ENCODE results near the gene CD207.
"Not testable (repeated sequence)": the region's sequence is repeated elsewhere in the genome, so short reads cannot be mapped to it uniquely, and the experiment has no call there.

CD207 gene

GRCh38 chr2:70828914-70829824 lies 6.4 kb downstream of the CD207 start:
- DNase-seq = no peak

DNA sequence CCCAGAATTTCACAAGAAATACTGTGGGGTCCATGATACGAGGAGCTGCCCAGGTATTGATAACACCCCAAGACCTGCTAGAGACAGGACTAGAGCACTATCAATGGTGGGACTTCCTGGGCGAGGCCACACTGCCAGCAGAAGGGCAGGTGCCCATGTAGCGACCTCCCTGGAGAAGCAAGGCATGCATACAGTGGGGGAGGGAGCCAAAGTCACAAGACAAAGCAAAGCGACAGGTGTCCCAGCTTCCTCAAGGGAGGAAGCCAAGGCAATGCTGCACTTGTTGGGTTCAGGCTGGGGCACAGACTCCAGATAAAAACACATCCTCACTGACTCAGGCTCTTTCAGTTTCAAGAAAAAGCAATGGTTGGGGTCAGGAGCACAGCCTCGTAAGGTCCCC lies 7.5 kb downstream of the CD207 start:
- DNase-seq = no peak

GRCh38 chr2:70827388-70827787 lies 8.2 kb downstream of the CD207 start:
- no peak for DNase-seq

- DNase-seq = no peak
These were observed 8.8 kb downstream of the CD207 start for GRCh38 chr2:70826696-70827350.

- DNase-seq = no peak
These were observed 12.4 kb downstream of the CD207 start for GRCh38 chr2:70823249-70823648.

GRCh38 chr2:70822843-70823242 lies 12.8 kb downstream of the CD207 start:
- DNase-seq = no peak

DNA sequence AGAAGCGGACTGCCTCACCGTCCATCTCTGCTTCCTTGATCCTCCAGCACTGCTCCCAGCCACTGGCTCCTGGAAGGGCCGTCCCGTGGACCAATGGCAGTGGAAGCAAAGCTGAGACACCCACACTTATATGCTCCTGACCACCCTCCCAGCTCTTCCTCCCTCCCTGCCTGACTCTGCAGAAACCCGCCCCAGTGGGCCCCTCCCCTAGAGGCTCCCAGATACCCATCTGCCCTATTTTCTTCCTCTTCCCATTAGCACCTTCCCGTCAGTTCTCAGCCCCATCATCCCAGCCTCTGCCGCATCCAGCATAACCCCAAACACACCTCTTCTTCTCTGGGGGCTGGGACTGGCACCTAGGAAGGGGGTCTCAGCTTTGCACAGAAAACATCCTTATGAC lies 15.1 kb downstream of the CD207 start, which contains the start of gene CLEC4F:
Gene CLEC4F, minus strand, starts transcription at position 101 of the 400 bp plus-strand sequence. Its CDS starts 76 bp downstream, at position 25.
- DNase-seq = no peak

- no peak for DNase-seq
These were observed 18.2 kb downstream of the CD207 start for GRCh38 chr2:70817284-70817954.

- DNase-seq = no peak
These were observed 18.9 kb downstream of the CD207 start for GRCh38 chr2:70816726-70817125.

DNA sequence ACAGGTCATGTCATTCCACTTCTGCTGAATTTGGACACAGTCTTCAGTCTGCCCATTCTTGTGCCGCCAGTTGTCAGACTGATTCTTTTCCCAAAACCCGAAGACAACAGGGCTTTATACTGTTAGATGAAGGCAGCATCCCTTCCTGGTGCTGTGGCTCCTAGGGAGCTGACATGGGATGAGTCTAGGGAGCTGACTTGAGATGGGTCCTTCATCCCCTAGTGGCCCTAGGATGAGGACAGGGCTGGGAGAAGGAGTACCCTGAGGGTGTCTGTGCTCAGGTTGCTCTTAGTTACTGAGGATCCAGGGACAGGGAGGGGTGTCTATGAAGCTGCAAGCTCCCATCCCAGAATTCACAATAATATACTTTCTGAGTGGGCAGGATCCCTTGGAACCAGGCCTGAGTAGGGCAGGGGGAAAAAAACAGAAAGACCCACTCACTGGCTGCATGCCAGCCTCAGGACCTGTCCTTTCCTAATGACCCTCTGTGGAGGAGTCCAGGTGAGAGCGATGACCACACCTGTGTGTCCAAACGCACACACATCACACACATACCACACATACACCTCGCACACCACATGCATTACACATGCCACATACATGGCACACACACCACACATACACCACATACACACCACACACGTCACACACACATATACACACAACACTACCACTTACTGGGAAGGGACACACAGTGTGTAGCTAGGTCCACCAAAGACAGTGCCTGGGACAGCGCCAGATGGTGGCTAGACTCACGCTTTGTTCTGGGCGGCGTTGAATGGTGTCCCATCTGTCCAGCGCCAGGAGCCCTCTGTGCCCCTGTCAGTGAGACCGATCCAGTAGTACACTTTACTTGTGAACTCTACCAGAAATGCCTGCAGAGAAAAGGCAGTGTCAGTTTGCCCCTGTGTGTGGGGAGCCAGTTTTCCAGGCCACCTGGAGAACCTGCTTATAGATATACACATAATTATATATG lies 26.3 kb downstream of the CD207 start:
- no peak for DNase-seq

GRCh38 chr2:70807828-70808118 lies 27.8 kb downstream of the CD207 start:
- no peak for DNase-seq

DNA sequence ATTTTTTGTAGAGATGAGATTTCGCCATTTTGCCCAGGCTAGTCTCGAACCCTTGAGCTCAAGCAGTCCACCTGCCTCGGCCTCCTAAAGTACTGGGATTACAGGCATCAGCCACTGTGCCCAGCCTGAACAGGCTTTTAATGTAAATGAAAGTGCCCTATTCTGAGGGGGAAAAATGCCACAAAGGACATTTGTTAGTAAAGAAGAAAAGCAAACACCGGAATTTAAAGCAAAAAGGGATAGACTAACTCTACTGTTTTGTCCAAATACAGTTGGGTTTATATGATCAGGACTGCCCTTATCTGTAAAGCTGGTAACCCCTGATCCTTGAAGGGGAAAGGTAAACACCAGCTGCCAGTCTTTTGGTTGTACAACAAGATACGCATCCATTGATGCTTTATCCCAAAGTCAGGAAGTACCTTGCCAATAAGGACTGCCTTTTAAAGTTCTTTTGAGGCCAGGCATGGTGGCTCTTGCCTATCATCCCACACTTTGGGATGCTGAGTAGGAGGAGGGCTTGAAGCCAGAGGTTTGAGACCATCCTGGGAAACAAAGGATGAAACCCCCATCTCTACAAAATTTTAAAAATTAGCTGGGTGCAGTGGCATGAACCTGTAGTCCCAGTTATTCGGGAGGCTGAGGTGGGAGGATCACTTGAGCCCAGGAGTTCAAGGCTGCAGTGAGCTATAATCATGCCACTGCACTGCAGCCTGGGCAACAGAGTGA lies 28.4 kb downstream of the CD207 start:
- DNase-seq = no peak

DNA sequence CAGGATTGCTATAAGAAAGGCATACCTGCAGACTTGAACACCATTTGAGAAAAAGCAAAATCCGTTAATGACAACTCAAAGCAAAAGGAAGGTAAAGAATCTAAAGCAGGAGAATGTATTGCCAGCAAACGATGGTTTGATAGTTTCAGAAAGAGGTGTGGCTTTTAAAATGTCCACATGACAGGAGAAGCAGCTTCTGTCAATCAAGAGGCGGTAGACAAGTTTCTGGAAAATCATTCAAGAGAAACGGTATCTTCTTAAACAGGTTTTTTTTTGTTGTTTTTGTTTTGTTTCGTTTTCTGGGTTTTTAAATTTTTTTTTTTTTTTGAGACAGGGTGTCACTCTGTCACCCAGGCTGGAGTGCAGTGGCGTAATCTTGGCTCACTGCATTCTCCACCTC lies 29.0 kb downstream of the CD207 start:
- DNase-seq = no peak

DNA sequence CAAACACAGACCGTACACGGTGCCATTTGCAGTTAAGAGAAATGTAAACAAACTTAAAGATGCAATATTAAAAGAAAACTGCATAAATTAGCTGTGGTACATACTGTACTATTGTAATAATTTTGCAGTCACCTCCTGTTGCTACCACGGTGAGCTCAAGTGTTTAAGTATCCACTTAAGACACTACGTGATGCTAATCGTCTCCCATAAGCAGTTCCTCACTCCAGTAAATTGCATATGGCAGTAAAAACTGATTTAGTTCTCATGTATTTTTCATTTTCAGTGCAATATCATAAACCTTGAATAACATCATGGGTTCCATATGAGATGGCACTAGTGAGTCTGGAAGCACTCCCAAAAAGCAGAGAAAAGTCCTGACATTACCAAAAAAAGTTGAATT lies 29.6 kb downstream of the CD207 start:
- no peak for DNase-seq

- DNase-seq = no peak
These were observed 33.9 kb downstream of the CD207 start for GRCh38 chr2:70801607-70802263.

DNA sequence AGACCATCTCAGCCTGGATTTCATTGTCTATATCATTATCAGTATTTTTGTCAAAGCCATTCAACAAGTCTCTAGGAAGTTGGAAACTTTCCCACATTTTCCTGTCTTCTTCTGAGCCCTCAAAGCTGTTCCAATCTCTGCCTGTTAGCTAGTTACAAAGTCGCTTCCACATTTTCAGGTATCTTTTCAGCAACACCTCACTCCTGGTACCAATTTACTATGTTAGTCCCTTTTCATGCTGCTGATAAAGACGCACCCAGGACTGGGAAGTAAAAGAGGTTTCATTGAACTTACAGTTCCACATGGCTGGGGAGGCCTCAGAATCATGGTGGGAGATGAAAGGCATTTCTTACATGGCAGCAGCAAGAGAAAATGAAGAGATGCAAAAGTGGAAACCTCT lies 35.9 kb downstream of the CD207 start:
- no peak for DNase-seq

DNA sequence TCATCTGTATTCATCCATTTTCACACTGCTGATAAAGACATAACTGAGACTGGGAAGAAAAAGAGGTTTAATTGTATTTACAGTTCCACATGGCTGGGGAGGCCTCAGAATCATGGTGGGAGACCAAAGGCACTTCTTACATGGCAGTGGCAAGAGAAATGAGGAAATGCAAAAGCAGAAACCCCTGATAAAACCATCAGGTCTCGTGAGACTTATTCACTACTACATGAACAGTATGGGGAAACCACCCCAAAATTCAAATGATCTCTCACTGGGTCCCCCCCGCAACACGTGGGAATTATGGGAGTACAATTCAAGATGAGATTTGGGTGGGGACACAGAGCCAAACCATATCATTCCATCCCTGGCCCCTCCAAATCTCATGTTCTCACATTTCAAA lies 37.6 kb downstream of the CD207 start:
- not testable (repeated sequence) for DNase-seq

DNA sequence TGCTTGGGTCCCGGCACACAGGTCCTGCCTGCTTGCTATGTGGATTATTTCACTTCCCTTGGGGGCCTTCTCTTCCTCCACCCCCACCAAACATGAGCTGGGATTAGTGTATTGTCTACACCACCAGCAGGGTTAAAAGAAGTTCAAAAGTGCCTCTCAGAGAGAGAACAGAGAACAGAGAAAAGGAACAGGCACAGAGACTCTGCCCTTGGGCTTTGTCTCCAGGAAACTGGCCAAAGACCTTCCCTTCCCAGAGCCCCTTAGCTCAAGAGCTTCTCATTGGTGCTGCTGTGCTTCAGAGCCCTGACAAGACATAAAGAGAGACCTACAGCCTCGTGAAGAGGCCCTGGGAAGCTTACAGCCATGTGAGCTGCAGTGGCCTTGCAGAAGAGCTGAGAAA lies 38.1 kb downstream of the CD207 start:
- DNase-seq = no peak

- no peak for DNase-seq
These were observed 39.4 kb downstream of the CD207 start for GRCh38 chr2:70796262-70796661.

DNA sequence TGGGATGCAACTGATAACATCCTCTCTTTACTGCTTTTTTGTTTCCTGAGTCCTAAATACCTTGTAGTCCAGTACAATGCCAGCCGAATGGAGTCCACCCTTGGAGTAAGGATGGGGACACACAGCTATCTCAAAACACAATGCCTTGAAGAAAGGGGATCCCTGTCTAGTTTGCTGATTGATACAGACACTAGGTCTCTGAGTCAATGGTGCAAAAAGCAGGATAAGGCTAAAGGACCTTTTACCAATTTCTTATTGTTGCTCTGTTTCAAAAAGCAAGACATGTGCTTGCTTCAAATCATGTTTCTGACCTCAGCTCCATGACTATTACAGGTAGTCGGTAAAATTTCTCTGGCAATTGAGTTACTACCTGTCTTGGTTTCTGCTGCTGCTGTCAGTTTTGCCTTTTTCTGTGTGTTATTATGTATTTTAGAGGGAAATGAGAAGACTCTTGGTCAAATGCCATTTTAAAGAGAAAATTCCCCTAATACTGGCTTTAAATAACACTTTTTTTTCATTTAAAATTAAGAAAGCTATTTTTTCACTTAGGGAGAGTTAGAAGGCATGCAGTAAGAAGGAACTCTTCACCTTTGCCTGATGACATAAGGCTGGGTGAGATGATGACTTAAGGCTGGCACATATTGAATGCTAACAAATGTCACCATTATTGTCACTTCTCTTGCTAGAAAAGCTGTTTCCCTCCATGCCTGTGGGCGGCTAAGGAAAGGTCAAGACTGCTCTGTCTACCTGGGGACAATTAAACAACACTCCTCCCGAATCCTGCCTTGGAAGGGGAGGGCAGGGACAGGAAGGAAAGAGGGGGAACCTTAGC lies 40.2 kb downstream of the CD207 start:
- DNase-seq = no peak

Measured in activated T-cell treated with anti-CD3 and anti-CD28 coated beads for 4 hours (primary cell).